Measurements from ENCODE around the gene SLC17A8.

DNA sequence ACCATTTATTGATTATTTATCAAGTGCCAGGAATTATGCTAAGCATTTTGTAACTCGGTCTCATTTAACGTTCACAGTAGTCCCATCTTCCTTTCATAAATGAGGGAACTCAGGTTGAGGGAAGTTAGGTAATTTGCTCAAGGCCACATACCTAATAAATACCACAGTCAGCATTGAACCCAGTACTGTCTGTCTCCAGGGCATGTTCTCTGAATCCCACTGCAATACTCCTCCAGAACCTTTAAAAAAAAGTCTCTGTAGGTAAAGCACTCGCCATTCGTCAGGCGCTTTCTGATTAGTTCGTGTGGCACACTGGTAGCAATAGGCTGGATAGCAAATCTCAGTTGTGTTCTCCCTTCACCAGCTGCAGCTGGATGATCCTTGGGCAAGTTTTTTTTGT is 14.3 kb downstream of the SLC17A8 start:
- TF ChIP-seq, protein P1, sequence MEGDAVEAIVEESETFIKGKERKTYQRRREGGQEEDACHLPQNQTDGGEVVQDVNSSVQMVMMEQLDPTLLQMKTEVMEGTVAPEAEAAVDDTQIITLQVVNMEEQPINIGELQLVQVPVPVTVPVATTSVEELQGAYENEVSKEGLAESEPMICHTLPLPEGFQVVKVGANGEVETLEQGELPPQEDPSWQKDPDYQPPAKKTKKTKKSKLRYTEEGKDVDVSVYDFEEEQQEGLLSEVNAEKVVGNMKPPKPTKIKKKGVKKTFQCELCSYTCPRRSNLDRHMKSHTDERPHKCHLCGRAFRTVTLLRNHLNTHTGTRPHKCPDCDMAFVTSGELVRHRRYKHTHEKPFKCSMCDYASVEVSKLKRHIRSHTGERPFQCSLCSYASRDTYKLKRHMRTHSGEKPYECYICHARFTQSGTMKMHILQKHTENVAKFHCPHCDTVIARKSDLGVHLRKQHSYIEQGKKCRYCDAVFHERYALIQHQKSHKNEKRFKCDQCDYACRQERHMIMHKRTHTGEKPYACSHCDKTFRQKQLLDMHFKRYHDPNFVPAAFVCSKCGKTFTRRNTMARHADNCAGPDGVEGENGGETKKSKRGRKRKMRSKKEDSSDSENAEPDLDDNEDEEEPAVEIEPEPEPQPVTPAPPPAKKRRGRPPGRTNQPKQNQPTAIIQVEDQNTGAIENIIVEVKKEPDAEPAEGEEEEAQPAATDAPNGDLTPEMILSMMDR (IDR thresholded peaks at IDR 0.05; ENCODE audit: insufficient read depth, low read depth, low read length): no peak
- TF ChIP-seq EZH2 (IDR thresholded peaks at IDR 0.05; ENCODE audit: insufficient read depth, low read length): no peak

Measured in astrocyte (in vitro differentiated cells and primary cell).